WTC11 (cell line): Measurements from ENCODE around the gene UBXN10. TPM values are rescaled to one million over a fixed set of nuclear protein-coding genes. Genes with fewer than 3 reads are reported as not detected.

Source experiments
- ATAC-seq: fragments of 200-7000 bp; cut with Tn5 transposase; 2 replicates; pipeline ENCODE4 v1.10.0; 2021; ENCODE audit warnings: mild to moderate bottlenecking, moderate library complexity
- CTCF ChIA-PET: fragments of 300-600 bp; sonication (Branson Sonifier 250); formaldehyde crosslinking; loops from one replicate; lab custom pipeline; 2021; ENCODE audit warnings: antibody characterized with exemption; lab: Charles Lee
- POLR2A ChIA-PET: fragments of 350-600 bp; sonication (Branson Sonifier 250); formaldehyde crosslinking; loops from one replicate; lab custom pipeline; 2021; ENCODE audit warnings: antibody characterized with exemption; lab: Charles Lee
- DNase-seq: peaks from one replicate; pipeline ENCODE4 v3.0.0; 2021; ENCODE audit warnings: low spot score
- H3K27ac Mint-ChIP-seq: 2 replicates; pipeline ENCODE4 v1.8.0; 2021; ENCODE audit warnings: mixed read lengths
- H3K27me3 Mint-ChIP-seq: 2 replicates; pipeline ENCODE4 v1.8.0; 2021; ENCODE audit warnings: low read depth, mild to moderate bottlenecking, moderate library complexity, mixed read lengths
- H3K36me3 Mint-ChIP-seq: 2 replicates; pipeline ENCODE4 v1.8.0; 2021; ENCODE audit warnings: mixed read lengths
- H3K4me1 Mint-ChIP-seq: 2 replicates; pipeline ENCODE4 v1.8.0; 2022; ENCODE audit warnings: mixed read lengths
- H3K4me3 Mint-ChIP-seq: 2 replicates; pipeline ENCODE4 v1.8.0; 2021; ENCODE audit warnings: mild to moderate bottlenecking, moderate library complexity, mixed read lengths
- H3K9me3 Mint-ChIP-seq: 2 replicates; pipeline ENCODE4 v1.8.0; 2021; ENCODE audit warnings: mixed read lengths
- GRHL2 ChIP-seq: fragments of 250-450 bp; sonication (Bioruptor Pico); IDR thresholded peaks from 2 replicates; pipeline ENCODE4 v1.8.0; 2022; ENCODE audit warnings: mild to moderate bottlenecking, moderate library complexity; ENCODE audit not compliant: insufficient replicate concordance, severe bottlenecking
- GTF2I ChIP-seq: fragments of 250-450 bp; sonication (Bioruptor Pico); conservative IDR thresholded peaks from 2 replicates; pipeline ENCODE4 v1.4.0; 2021; ENCODE audit warnings: mild to moderate bottlenecking
- JAZF1 ChIP-seq: fragments of 250-450 bp; sonication (Bioruptor Pico); IDR thresholded peaks from 2 replicates; pipeline ENCODE4 v1.9.0; 2021; ENCODE audit warnings: moderate library complexity, mild to moderate bottlenecking, inconsistent platforms
- RELA ChIP-seq: sonication (generic); formaldehyde crosslinking; IDR thresholded peaks from 2 replicates; pipeline ENCODE4 v1.8.1; 2022; ENCODE audit warnings: missing genetic modification reagents, mild to moderate bottlenecking, borderline replicate concordance
- SMAD4 ChIP-seq: sonication (generic); formaldehyde crosslinking; IDR thresholded peaks from 2 replicates; pipeline ENCODE4 v1.8.0; 2022; ENCODE audit warnings: mild to moderate bottlenecking, missing genetic modification reagents
- SP1 ChIP-seq: sonication (generic); formaldehyde crosslinking; conservative IDR thresholded peaks from 2 replicates; pipeline ENCODE4 v1.8.1; 2022; ENCODE audit warnings: missing genetic modification reagents
- TP53 ChIP-seq: sonication (generic); formaldehyde crosslinking; IDR thresholded peaks from 2 replicates; pipeline ENCODE4 v1.8.1; 2023; ENCODE audit warnings: mild to moderate bottlenecking, missing genetic modification reagents
- ZBTB21 ChIP-seq: sonication (generic); formaldehyde crosslinking; IDR thresholded peaks from 2 replicates; pipeline ENCODE4 v1.8.1; 2023; ENCODE audit warnings: mild to moderate bottlenecking, missing genetic modification reagents, borderline replicate concordance
- ZMAT4 ChIP-seq: fragments of 250-450 bp; sonication (Bioruptor Pico); IDR thresholded peaks from 2 replicates; pipeline ENCODE4 v1.9.0; 2021; ENCODE audit warnings: mild to moderate bottlenecking
- ZNF121 ChIP-seq: sonication (generic); formaldehyde crosslinking; IDR thresholded peaks from 2 replicates; pipeline ENCODE4 v1.8.0; 2023; ENCODE audit warnings: missing genetic modification reagents
- ZNF219 ChIP-seq: sonication (generic); formaldehyde crosslinking; IDR thresholded peaks from 2 replicates; pipeline ENCODE4 v1.8.0; 2023; ENCODE audit warnings: missing genetic modification reagents, mild to moderate bottlenecking, borderline replicate concordance
- ZNF396 ChIP-seq: fragments of 250-450 bp; sonication (Bioruptor Pico); IDR thresholded peaks from 2 replicates; pipeline ENCODE4 v1.8.0; 2021; ENCODE audit warnings: mild to moderate bottlenecking, moderate library complexity, borderline replicate concordance
- ZNF416 ChIP-seq: fragments of 250-450 bp; sonication (Bioruptor Pico); IDR thresholded peaks from 2 replicates; pipeline ENCODE4 v1.9.0; 2021; ENCODE audit warnings: mild to moderate bottlenecking, inconsistent platforms
- total RNA-seq: library from RNA; stranded (reverse); gene quantifications from 3 replicates; pipeline ENCODE4 v1.2.3, GENCODE V29; 2021
- TF ChIP-seq, protein P1 (sequence below): sonication (generic); formaldehyde crosslinking; IDR thresholded peaks from 2 replicates; pipeline ENCODE4 v1.8.0; 2022; ENCODE audit warnings: missing genetic modification reagents
- TF ChIP-seq, protein P2 (sequence below): sonication (generic); formaldehyde crosslinking; IDR thresholded peaks from 2 replicates; pipeline ENCODE4 v1.8.1; 2023; ENCODE audit warnings: mild to moderate bottlenecking, missing genetic modification reagents, moderate library complexity
- TF ChIP-seq, protein P3 (sequence below): sonication (generic); formaldehyde crosslinking; IDR thresholded peaks from 2 replicates; pipeline ENCODE4 v1.8.0; 2022; ENCODE audit warnings: mild to moderate bottlenecking, missing genetic modification reagents
- TF ChIP-seq, protein P4 (sequence below): sonication (generic); formaldehyde crosslinking; IDR thresholded peaks from 2 replicates; pipeline ENCODE4 v1.8.0; 2023; ENCODE audit warnings: missing genetic modification reagents, mild to moderate bottlenecking, borderline replicate concordance

The UBXN10 gene
- total RNA-seq, 1 experiment from 2014 or later: 0.52 TPM

- no peak overlapping the region for H3K4me3 Mint-ChIP-seq
- H3K9me3 Mint-ChIP-seq: no peaks in the 10 kb centered on the region
- ATAC-seq (no peak), DNase-seq (no peak)
- peaks cover 19% of the 10 kb centered on the region for H3K4me1 Mint-ChIP-seq
- H3K27me3 Mint-ChIP-seq: no peaks in the 10 kb centered on the region; the same call in 1 of the 2 replicates
- TF ChIP-seq ZNF121 (CRISPR knock-in tag): no peak
- TF ChIP-seq, protein P1, sequence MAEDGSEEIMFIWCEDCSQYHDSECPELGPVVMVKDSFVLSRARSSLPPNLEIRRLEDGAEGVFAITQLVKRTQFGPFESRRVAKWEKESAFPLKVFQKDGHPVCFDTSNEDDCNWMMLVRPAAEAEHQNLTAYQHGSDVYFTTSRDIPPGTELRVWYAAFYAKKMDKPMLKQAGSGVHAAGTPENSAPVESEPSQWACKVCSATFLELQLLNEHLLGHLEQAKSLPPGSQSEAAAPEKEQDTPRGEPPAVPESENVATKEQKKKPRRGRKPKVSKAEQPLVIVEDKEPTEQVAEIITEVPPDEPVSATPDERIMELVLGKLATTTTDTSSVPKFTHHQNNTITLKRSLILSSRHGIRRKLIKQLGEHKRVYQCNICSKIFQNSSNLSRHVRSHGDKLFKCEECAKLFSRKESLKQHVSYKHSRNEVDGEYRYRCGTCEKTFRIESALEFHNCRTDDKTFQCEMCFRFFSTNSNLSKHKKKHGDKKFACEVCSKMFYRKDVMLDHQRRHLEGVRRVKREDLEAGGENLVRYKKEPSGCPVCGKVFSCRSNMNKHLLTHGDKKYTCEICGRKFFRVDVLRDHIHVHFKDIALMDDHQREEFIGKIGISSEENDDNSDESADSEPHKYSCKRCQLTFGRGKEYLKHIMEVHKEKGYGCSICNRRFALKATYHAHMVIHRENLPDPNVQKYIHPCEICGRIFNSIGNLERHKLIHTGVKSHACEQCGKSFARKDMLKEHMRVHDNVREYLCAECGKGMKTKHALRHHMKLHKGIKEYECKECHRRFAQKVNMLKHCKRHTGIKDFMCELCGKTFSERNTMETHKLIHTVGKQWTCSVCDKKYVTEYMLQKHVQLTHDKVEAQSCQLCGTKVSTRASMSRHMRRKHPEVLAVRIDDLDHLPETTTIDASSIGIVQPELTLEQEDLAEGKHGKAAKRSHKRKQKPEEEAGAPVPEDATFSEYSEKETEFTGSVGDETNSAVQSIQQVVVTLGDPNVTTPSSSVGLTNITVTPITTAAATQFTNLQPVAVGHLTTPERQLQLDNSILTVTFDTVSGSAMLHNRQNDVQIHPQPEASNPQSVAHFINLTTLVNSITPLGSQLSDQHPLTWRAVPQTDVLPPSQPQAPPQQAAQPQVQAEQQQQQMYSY (CRISPR knock-in tag): no peak
- TF ChIP-seq ZNF416 (CRISPR knock-in tag): no peak
- TF ChIP-seq, protein P2, sequence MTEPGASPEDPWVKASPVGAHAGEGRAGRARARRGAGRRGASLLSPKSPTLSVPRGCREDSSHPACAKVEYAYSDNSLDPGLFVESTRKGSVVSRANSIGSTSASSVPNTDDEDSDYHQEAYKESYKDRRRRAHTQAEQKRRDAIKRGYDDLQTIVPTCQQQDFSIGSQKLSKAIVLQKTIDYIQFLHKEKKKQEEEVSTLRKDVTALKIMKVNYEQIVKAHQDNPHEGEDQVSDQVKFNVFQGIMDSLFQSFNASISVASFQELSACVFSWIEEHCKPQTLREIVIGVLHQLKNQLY (CRISPR knock-in tag): no peak
- no peak for TF ChIP-seq SP1
- no peak for TF ChIP-seq TP53
- TF ChIP-seq, protein P3, sequence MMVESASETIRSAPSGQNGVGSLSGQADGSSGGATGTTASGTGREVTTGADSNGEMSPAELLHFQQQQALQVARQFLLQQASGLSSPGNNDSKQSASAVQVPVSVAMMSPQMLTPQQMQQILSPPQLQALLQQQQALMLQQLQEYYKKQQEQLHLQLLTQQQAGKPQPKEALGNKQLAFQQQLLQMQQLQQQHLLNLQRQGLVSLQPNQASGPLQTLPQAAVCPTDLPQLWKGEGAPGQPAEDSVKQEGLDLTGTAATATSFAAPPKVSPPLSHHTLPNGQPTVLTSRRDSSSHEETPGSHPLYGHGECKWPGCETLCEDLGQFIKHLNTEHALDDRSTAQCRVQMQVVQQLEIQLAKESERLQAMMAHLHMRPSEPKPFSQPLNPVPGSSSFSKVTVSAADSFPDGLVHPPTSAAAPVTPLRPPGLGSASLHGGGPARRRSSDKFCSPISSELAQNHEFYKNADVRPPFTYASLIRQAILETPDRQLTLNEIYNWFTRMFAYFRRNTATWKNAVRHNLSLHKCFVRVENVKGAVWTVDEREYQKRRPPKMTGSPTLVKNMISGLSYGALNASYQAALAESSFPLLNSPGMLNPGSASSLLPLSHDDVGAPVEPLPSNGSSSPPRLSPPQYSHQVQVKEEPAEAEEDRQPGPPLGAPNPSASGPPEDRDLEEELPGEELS (CRISPR knock-in tag): no peak
- no peak for TF ChIP-seq ZNF219 (CRISPR knock-in tag)
- TF ChIP-seq GTF2I (CRISPR knock-in tag): no peak
- no peaks in the 10 kb centered on the region for H3K36me3 Mint-ChIP-seq
- ChIA-PET CTCF (interaction anchor here (1.4 to 1.5 kb wide), 2 partner anchors 9 to 56 kb away, joined by 3 to 5 read pairs; no protein-coding TSS in a partner anchor), POLR2A (interaction anchor here (0.7 kb wide), 1 partner anchor 486 kb away, joined by 3 read pairs; no protein-coding TSS in a partner anchor)
- no peak overlapping the region for H3K27ac Mint-ChIP-seq
Measured at GRCh38 chr1:20207546-20207945, 21.6 kb downstream of the UBXN10 start.

GRCh38 chr1:20209471-20209870 is 23.6 kb downstream of the UBXN10 start:
- no peaks in the 10 kb centered on the region for H3K9me3 Mint-ChIP-seq
- TF ChIP-seq SMAD4 (CRISPR knock-in tag) (no peak), ZMAT4 (CRISPR knock-in tag) (no peak), ZBTB21 (CRISPR knock-in tag) (no peak), JAZF1 (CRISPR knock-in tag) (no peak), ZNF416 (CRISPR knock-in tag) (no peak), GRHL2 (CRISPR knock-in tag) (no peak), ZNF396 (CRISPR knock-in tag) (no peak), RELA (CRISPR knock-in tag) (no peak)
- TF ChIP-seq, protein P4, sequence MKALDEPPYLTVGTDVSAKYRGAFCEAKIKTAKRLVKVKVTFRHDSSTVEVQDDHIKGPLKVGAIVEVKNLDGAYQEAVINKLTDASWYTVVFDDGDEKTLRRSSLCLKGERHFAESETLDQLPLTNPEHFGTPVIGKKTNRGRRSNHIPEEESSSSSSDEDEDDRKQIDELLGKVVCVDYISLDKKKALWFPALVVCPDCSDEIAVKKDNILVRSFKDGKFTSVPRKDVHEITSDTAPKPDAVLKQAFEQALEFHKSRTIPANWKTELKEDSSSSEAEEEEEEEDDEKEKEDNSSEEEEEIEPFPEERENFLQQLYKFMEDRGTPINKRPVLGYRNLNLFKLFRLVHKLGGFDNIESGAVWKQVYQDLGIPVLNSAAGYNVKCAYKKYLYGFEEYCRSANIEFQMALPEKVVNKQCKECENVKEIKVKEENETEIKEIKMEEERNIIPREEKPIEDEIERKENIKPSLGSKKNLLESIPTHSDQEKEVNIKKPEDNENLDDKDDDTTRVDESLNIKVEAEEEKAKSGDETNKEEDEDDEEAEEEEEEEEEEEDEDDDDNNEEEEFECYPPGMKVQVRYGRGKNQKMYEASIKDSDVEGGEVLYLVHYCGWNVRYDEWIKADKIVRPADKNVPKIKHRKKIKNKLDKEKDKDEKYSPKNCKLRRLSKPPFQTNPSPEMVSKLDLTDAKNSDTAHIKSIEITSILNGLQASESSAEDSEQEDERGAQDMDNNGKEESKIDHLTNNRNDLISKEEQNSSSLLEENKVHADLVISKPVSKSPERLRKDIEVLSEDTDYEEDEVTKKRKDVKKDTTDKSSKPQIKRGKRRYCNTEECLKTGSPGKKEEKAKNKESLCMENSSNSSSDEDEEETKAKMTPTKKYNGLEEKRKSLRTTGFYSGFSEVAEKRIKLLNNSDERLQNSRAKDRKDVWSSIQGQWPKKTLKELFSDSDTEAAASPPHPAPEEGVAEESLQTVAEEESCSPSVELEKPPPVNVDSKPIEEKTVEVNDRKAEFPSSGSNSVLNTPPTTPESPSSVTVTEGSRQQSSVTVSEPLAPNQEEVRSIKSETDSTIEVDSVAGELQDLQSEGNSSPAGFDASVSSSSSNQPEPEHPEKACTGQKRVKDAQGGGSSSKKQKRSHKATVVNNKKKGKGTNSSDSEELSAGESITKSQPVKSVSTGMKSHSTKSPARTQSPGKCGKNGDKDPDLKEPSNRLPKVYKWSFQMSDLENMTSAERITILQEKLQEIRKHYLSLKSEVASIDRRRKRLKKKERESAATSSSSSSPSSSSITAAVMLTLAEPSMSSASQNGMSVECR (CRISPR knock-in tag): no peak
- TF ChIP-seq, all 79 proteins: peak for 0
- CTCF ChIA-PET: interaction anchor here (0.6 kb wide), 1 partner anchor 12 kb away, joined by 3 read pairs; no protein-coding TSS in a partner anchor
- ATAC-seq: no peak
- H3K27me3 Mint-ChIP-seq: no peaks in the 10 kb centered on the region
- no peaks in the 10 kb centered on the region for H3K36me3 Mint-ChIP-seq
- no peak for DNase-seq
- peaks cover 27% of the 10 kb centered on the region for H3K4me1 Mint-ChIP-seq
- POLR2A ChIA-PET: no interaction called here
- no peak overlapping the region for H3K27ac Mint-ChIP-seq
- no peak overlapping the region for H3K4me3 Mint-ChIP-seq
